Measurements from ENCODE around the gene ARPC1A.
A peak's percentile ranks its signal among the peaks of the same experiment; 100 is the strongest.

ARPC1A gene

GRCh38 chr7:99398891-99399445 is 73.3 kb downstream of the ARPC1A start:
- 0 out of 2 replicates have a peak, but pooled peaks have one; percentile 33 for TF ChIP-seq POLR2A (IDR thresholded peaks at IDR 0.05; ENCODE audit: low read depth, low read length)
- no peak for TF ChIP-seq TAF1 (IDR thresholded peaks at IDR 0.05; ENCODE audit: low read depth, low read length)
- no peak for DNase-seq (ENCODE audit: insufficient read length, low spot score)
- FAIRE-seq = no peak

DNA sequence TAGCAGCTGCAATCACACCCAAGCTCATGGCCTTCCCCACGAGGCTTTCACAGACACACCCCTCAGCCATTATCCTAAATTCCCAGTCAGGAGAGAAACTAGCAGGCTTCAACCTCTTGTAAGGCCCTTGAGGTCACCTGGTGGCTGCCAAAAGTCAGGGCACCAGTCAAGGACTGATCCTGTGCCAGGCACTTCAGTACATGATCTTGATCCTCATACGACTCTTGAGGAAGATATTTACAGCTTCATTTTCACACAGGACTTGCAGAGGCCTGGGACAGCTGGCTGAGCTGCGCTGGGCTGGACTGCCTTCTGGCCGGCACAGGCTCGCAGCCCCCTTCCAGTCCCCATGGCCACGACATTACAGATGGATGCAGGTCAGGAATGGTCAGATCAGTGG is 73.9 kb downstream of the ARPC1A start:
- TF ChIP-seq POLR2A (IDR thresholded peaks at IDR 0.05; ENCODE audit: low read depth, low read length) (no peak), PAX5 (IDR thresholded peaks at IDR 0.05; ENCODE audit: insufficient read depth, low read length, severe bottlenecking) (no peak), TAF1 (IDR thresholded peaks at IDR 0.05; ENCODE audit: low read depth, low read length) (no peak), POU2F2 (IDR thresholded peaks at IDR 0.05; ENCODE audit: low read depth, low read length) (no peak), POLR2AphosphoS5 (IDR thresholded peaks at IDR 0.05; ENCODE audit: low read depth, low read length) (no peak; the same call in 1 of the 2 replicates), SPI1 (IDR thresholded peaks at IDR 0.05; ENCODE audit: low read depth, low read length) (no peak)
- no peak for DNase-seq (ENCODE audit: insufficient read length, low spot score)
- FAIRE-seq = no peak

DNA sequence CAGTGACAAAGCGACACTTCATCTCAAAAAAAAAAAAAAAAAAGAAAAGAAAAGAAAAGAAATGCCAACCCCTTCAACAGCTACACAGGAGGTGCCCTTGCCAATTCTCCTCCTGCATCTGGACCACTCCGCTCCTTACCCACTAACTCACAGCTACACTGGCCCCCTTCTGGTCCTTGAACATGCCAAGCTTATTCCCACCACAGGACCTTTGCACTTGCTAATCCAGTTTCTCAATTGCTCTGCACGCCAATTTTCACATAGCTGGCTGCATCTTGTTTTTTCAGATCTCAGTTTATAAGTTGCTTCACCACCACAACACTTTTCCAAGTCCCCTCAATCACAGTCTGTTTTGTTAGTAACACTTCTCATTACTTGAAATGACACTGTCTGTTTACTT is 77.2 kb downstream of the ARPC1A start:
- FAIRE-seq (no peak), DNase-seq (ENCODE audit: insufficient read length, low spot score) (no peak)
- TF ChIP-seq POLR2AphosphoS5 (IDR thresholded peaks at IDR 0.05; ENCODE audit: low read depth, low read length) (no peak), SPI1 (IDR thresholded peaks at IDR 0.05; ENCODE audit: low read depth, low read length) (no peak), PAX5 (IDR thresholded peaks at IDR 0.05; ENCODE audit: insufficient read depth, low read length, severe bottlenecking) (no peak), TAF1 (IDR thresholded peaks at IDR 0.05; ENCODE audit: low read depth, low read length) (no peak), POU2F2 (IDR thresholded peaks at IDR 0.05; ENCODE audit: low read depth, low read length) (no peak), POLR2A (IDR thresholded peaks at IDR 0.05; ENCODE audit: low read depth, low read length) (no peak)

DNA sequence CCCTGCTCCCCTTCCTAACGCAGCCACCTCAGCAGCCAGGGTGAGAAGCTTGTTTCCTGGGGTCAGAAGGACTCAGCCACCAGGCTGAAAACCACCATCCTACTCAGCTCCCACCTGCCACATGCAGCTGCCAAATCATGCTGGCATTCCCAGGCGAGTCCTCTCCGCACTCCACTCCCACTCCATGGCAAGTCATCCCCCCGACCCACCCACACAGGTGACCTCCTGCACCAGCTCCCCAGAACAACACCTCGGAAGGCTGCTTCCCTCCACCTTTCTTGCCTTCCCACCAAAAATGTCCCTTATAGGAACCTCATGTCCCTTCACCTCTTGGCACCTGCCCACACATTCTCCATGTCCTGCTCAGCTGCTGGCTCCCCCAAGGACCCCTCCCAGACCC is 78.1 kb downstream of the ARPC1A start:
- FAIRE-seq (no peak), DNase-seq (ENCODE audit: insufficient read length, low spot score) (no peak)
- TF ChIP-seq SPI1 (IDR thresholded peaks at IDR 0.05; ENCODE audit: low read depth, low read length) = no peak
- no peak for TF ChIP-seq POLR2AphosphoS5 (IDR thresholded peaks at IDR 0.05; ENCODE audit: low read depth, low read length)
- TF ChIP-seq POLR2A (IDR thresholded peaks at IDR 0.05; ENCODE audit: low read depth, low read length) = 0 out of 2 replicates have a peak, but pooled peaks have one; percentile 26
- TF ChIP-seq PAX5 (IDR thresholded peaks at IDR 0.05; ENCODE audit: insufficient read depth, low read length, severe bottlenecking) = no peak
- no peak for TF ChIP-seq POU2F2 (IDR thresholded peaks at IDR 0.05; ENCODE audit: low read depth, low read length)
- no peak for TF ChIP-seq TAF1 (IDR thresholded peaks at IDR 0.05; ENCODE audit: low read depth, low read length)

DNA sequence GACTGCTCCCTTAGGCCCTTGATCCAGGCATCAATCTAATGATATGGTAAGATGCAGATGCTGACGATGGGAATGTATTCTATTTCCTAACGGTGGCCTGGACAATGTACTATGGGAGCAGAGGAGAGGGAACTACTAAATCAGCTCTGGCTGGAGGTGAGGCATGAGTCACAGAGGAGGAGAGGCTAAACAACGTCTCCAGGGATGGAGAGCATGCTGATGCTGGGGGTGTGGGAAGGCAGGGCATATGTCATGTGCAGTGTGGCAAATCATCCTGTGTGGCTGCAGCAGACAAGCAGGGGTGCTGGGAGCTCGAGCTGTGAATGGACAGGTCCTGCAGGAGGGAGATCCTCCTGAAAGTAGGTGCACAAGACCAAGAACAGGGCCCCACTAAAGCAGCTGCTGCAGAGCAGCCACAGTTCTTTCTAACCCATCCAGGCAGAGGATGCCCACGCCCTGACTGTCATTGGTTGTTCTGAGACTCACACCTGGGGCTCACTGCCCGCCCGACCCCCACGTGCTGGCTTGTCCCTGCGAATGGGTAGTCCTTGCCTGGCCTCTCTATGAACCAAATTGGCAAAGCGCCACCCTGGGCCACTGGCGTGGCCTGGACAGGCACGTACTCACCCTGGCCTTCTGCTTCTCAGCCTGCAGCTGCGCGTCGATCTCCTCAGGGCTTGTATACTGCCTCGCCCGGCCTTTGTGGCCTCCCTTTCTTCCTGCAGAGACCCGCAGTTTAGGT is 78.7 kb downstream of the ARPC1A start:
- no peak for DNase-seq (ENCODE audit: insufficient read length, low spot score)
- FAIRE-seq = no peak
- no peak for TF ChIP-seq PAX5 (IDR thresholded peaks at IDR 0.05; ENCODE audit: insufficient read depth, low read length, severe bottlenecking)
- TF ChIP-seq POLR2A (IDR thresholded peaks at IDR 0.05; ENCODE audit: low read depth, low read length) = no peak
- TF ChIP-seq POLR2AphosphoS5 (IDR thresholded peaks at IDR 0.05; ENCODE audit: low read depth, low read length) = no peak
- no peak for TF ChIP-seq SPI1 (IDR thresholded peaks at IDR 0.05; ENCODE audit: low read depth, low read length)
- TF ChIP-seq TAF1 (IDR thresholded peaks at IDR 0.05; ENCODE audit: low read depth, low read length) = no peak
- no peak for TF ChIP-seq POU2F2 (IDR thresholded peaks at IDR 0.05; ENCODE audit: low read depth, low read length)

GRCh38 chr7:99404977-99405320 is 79.3 kb downstream of the ARPC1A start:
- no peak for DNase-seq (ENCODE audit: insufficient read length, low spot score)
- no peak for FAIRE-seq
- TF ChIP-seq POU2F2 (IDR thresholded peaks at IDR 0.05; ENCODE audit: low read depth, low read length) (no peak), POLR2A (IDR thresholded peaks at IDR 0.05; ENCODE audit: low read depth, low read length) (no peak), POLR2AphosphoS5 (IDR thresholded peaks at IDR 0.05; ENCODE audit: low read depth, low read length) (no peak), SPI1 (IDR thresholded peaks at IDR 0.05; ENCODE audit: low read depth, low read length) (no peak), PAX5 (IDR thresholded peaks at IDR 0.05; ENCODE audit: insufficient read depth, low read length, severe bottlenecking) (no peak), TAF1 (IDR thresholded peaks at IDR 0.05; ENCODE audit: low read depth, low read length) (no peak)

DNA sequence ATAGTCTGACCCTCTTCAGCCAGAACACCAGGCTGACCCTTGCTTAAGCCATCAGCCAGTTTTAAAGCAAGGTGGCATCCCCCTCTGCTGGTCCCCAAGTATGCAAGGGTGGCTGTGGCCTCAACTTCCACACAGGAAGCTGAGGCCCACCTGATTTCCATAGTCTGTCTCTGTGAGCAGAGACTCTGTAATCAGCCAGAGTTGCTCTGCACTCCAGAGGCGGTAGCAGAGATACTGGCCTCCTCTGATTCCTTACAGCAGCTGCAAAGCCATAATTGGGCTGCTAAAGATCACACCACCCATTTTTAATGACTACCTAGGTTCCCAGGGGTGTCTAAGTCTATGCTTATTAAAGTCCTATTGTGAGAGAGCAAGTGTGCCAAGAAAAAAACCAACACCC is 80.9 kb downstream of the ARPC1A start:
- FAIRE-seq = no peak
- TF ChIP-seq POU2F2 (IDR thresholded peaks at IDR 0.05; ENCODE audit: low read depth, low read length) (no peak), TAF1 (IDR thresholded peaks at IDR 0.05; ENCODE audit: low read depth, low read length) (no peak), POLR2A (IDR thresholded peaks at IDR 0.05; ENCODE audit: low read depth, low read length) (no peak), PAX5 (IDR thresholded peaks at IDR 0.05; ENCODE audit: insufficient read depth, low read length, severe bottlenecking) (no peak), SPI1 (IDR thresholded peaks at IDR 0.05; ENCODE audit: low read depth, low read length) (no peak), POLR2AphosphoS5 (IDR thresholded peaks at IDR 0.05; ENCODE audit: low read depth, low read length) (no peak)
- DNase-seq (ENCODE audit: insufficient read length, low spot score) = no peak

- no peak for DNase-seq (ENCODE audit: insufficient read length, low spot score)
- TF ChIP-seq PAX5 (IDR thresholded peaks at IDR 0.05; ENCODE audit: insufficient read depth, low read length, severe bottlenecking) (no peak), TAF1 (IDR thresholded peaks at IDR 0.05; ENCODE audit: low read depth, low read length) (no peak), SPI1 (IDR thresholded peaks at IDR 0.05; ENCODE audit: low read depth, low read length) (no peak), POLR2A (IDR thresholded peaks at IDR 0.05; ENCODE audit: low read depth, low read length) (no peak), POU2F2 (IDR thresholded peaks at IDR 0.05; ENCODE audit: low read depth, low read length) (no peak), POLR2AphosphoS5 (IDR thresholded peaks at IDR 0.05; ENCODE audit: low read depth, low read length) (no peak)
- no peak for FAIRE-seq
Observed at GRCh38 chr7:99407872-99408378, 82.2 kb downstream of the ARPC1A start.

DNA sequence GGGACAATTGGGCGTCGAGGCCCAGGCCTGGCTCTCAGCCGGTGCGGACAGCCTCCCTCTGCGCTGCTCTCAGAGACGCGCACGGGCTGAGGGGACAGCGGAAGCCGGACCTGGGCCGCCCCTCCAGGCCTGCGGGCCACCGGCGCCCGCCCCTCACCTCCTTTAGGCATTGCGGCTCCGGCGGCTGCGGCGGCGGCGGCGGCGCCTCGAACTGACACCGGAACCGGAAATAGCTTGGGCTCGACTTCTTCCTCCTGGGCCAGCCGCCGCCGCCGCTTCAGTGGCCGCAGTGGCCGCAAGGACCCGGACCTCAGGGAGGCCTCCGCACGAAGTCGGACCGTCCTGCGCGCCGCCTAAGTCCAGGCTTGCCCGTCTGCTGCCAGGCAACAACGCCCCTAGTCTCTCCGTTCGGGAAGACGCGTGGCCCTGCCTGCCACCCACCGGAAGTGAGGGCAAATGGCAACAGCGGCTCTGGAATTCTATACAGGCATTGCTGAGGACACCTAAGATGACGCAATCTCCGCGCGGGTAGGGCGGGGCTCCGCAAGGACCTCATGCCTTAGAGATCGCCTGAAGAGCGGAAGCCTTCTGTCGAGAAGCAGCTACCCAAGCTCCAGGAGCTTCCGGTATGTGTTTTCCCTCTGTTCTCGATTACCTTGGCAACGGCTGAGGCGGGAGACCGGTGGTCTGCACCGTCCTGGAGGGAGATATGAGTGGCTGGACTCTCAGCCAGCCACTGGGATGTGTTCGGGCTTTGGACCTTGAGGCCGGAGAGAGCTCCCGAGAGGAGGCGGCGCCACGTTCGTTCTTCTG is 82.9 kb downstream of the ARPC1A start, which contains the start of the genes BUD31 and PDAP1:
TSS of gene BUD31 (plus strand) at position 591 of the 813 bp plus-strand sequence. CDS start 2,124 bp downstream, outside the sequence.
TSS of gene PDAP1 (minus strand) at position 219 of the 813 bp plus-strand sequence. CDS start at position 170, 49 bp downstream.
- TF ChIP-seq POLR2A (IDR thresholded peaks at IDR 0.05; ENCODE audit: low read depth, low read length) (peak; percentile 98), PAX5 (IDR thresholded peaks at IDR 0.05; ENCODE audit: insufficient read depth, low read length, severe bottlenecking) (no peak), SPI1 (IDR thresholded peaks at IDR 0.05; ENCODE audit: low read depth, low read length) (peak; percentile 58; the same call in 1 of the 2 replicates), TAF1 (IDR thresholded peaks at IDR 0.05; ENCODE audit: low read depth, low read length) (peak; percentile 94), POLR2AphosphoS5 (IDR thresholded peaks at IDR 0.05; ENCODE audit: low read depth, low read length) (peak; percentile 97), POU2F2 (IDR thresholded peaks at IDR 0.05; ENCODE audit: low read depth, low read length) (peak; percentile 82)
- FAIRE-seq (peak; percentile 89), DNase-seq (ENCODE audit: insufficient read length, low spot score) (peak; percentile 91)

Measured in GM12891 (cell line).